H1 (cell line): ENCODE data around the gene FGF4. TPM values are rescaled to one million over a fixed set of nuclear protein-coding genes. Genes with fewer than 3 reads are reported as not detected.

Experiments used
- EGR1 ChIP-seq: IDR thresholded peaks from 2 replicates; pipeline ENCODE4 v1.6.1; 2011; ENCODE audit warnings: low read depth, low read length, borderline replicate concordance
- EP300 ChIP-seq, 2 experiments: IDR thresholded peaks; 1 replicate in 1 of 2; 2 replicates in 1 of 2; pipeline ENCODE4 v1.6.1; 2011 to 2012; ENCODE audit warnings: low read depth in 2 of 2, low read length in 2 of 2, mild to moderate bottlenecking in 2 of 2, borderline replicate concordance in 1 of 2, inconsistent platforms in 1 of 2, moderate library complexity in 1 of 2
- EZH2 ChIP-seq: fragments of 200-600 bp; sonication (generic); IDR thresholded peaks from 2 replicates; pipeline ENCODE4 v1.7.1; 2012; ENCODE audit warnings: low read depth, mild to moderate bottlenecking, moderate library complexity, low read length, inconsistent platforms; ENCODE audit not compliant: severe bottlenecking
- HDAC2 ChIP-seq, 2 experiments: fragments of 300-600 bp in 1 of 2; sonication (generic) in 1 of 2; IDR thresholded peaks; 2 replicates each; pipeline ENCODE4 v1.6.1; 2011 to 2012; ENCODE audit warnings: low read depth in 2 of 2, low read length in 2 of 2, mild to moderate bottlenecking in 2 of 2, moderate library complexity in 2 of 2, borderline replicate concordance in 1 of 2, inconsistent platforms in 1 of 2
- KDM4A ChIP-seq: IDR thresholded peaks from one replicate; pipeline ENCODE4 v1.7.1; 2012; ENCODE audit warnings: low read depth, mild to moderate bottlenecking, moderate library complexity, low read length, inconsistent platforms; ENCODE audit not compliant: severe bottlenecking
- RAD21 ChIP-seq, 2 experiments: IDR thresholded peaks in 1 of 2; conservative IDR thresholded peaks in 1 of 2; 2 replicates each; pipeline ENCODE4 v1.6.1; 2011; ENCODE audit warnings: low read depth in 2 of 2, low read length in 2 of 2, improper control_type of control experiment in 1 of 2, inconsistent platforms in 1 of 2, mild to moderate bottlenecking in 1 of 2, moderate library complexity in 1 of 2
- RNF2 ChIP-seq: fragments of 200-900, 300-1000 bp; sonication (generic); IDR thresholded peaks from 2 replicates; pipeline ENCODE4 v1.7.1; 2016; ENCODE audit warnings: borderline replicate concordance, low read depth, mild to moderate bottlenecking, antibody characterized with exemption, low read length; ENCODE audit not compliant: poor library complexity, severe bottlenecking; ENCODE audit errors: missing control alignments
- SRF ChIP-seq: IDR thresholded peaks from 2 replicates; pipeline ENCODE4 v1.6.1; 2011; ENCODE audit warnings: mild to moderate bottlenecking, low read depth, low read length, moderate library complexity
- TCF12 ChIP-seq: IDR thresholded peaks from 2 replicates; pipeline ENCODE4 v1.6.1; 2011; ENCODE audit warnings: low read depth, mild to moderate bottlenecking, low read length
- polyA plus RNA-seq, 7 experiments: library from polyadenylated mRNA; depleted of rRNA in 3 of 7; stranded (reverse) in 5 of 7; unstranded in 2 of 7; fragments of >200 nt in 5 of 7; fragments of 200-250 nt in 2 of 7; gene quantifications; 1 replicate in 5 of 7; 2 replicates in 1 of 7; 4 replicates in 1 of 7; pipeline versions ENCODE4 v1.2.1 to v1.2.3, GENCODE V29; 2011 to 2013; ENCODE audit warnings: missing spikeins in 2 of 7, mixed read lengths in 2 of 7
- total RNA-seq: library from RNA; stranded (reverse); fragmentation: NEBNext Ultra II Directional; extraction: Animal tissue kit (Norgen Biotek cat#: 25700); gene quantifications from 2 replicates; pipeline ENCODE4 v1.2.1, GENCODE V29; 2021

Gene FGF4
- total and polyA plus RNA-seq, 2 of the 8 experiments (the other 6 are each of a cell fraction or from before 2014, with no cell fraction given): 0.57 to 2.0 TPM

- TF ChIP-seq EGR1: no peak
- peak; percentile 53 for TF ChIP-seq KDM4A
- peak; percentile 57 for TF ChIP-seq RNF2
- peak; percentile 93 for TF ChIP-seq EZH2
- TF ChIP-seq SRF: no peak
- TF ChIP-seq HDAC2 (IDR thresholded peaks at IDR 0.05; ENCODE audit: borderline replicate concordance in 1 of 2, low read depth in 2 of 2, low read length in 2 of 2): no peak
- no peak for TF ChIP-seq TCF12
- no peak for TF ChIP-seq RAD21 (IDR thresholded peaks at IDR 0.05 in 1 of 2, conservative IDR thresholded peaks at IDR 0.05 in 1 of 2; ENCODE audit: low read depth in 2 of 2, low read length in 2 of 2)
- no peak for TF ChIP-seq EP300 (IDR thresholded peaks at IDR 0.05; ENCODE audit: borderline replicate concordance in 1 of 2, low read depth in 2 of 2, low read length in 2 of 2)
- TF ChIP-seq, all 59 proteins: peak for 7
These were observed 42.4 kb upstream of the FGF4 start (continued) for GRCh38 chr11:69817265-69818230.
